HEK293 (cell line): ENCODE data around the gene EVC.

ENCODE experiments used
- CTCF ChIA-PET: fragments of 350-600 bp; formaldehyde crosslinking; extraction: SDS; loops from one replicate; lab custom pipeline; 2021; ENCODE audit warnings: antibody characterized with exemption; lab: Yijun Ruan, JAX
- POLR2A ChIA-PET: fragments of 300-600 bp; formaldehyde crosslinking; extraction: SDS; loops from one replicate; lab custom pipeline; 2020; ENCODE audit warnings: antibody characterized with exemption, inconsistent platforms; lab: Yijun Ruan, JAX
- H3K27ac ChIP-seq: fragments of 200-500 bp; sonication (Bioruptor generic); 2 replicates; pipeline ENCODE4 v1.5.1; 2014; ENCODE audit warnings: low read depth, low read length, control low read depth, inconsistent platforms; ENCODE audit errors: extremely low read depth
- H3K36me3 ChIP-seq, 2 experiments: fragments of 200-500 bp in 1 of 2; sonication (Bioruptor generic) in 1 of 2; 1 replicate in 1 of 2; 2 replicates in 1 of 2; pipeline ENCODE4 v1.5.1; 2014 to 2017; ENCODE audit warnings: inconsistent platforms in 2 of 2, low read length in 2 of 2; ENCODE audit not compliant: control insufficient read depth in 2 of 2, insufficient read depth in 1 of 2
- H3K4me1 ChIP-seq: fragments of 200-500 bp; sonication (Bioruptor generic); 2 replicates; pipeline ENCODE4 v1.5.1; 2014; ENCODE audit warnings: mild to moderate bottlenecking, low read length, inconsistent platforms; ENCODE audit not compliant: control insufficient read depth, insufficient read depth
- H3K4me3 ChIP-seq: 2 replicates; pipeline ENCODE4 v1.5.1; 2011; ENCODE audit warnings: low read depth, mild to moderate bottlenecking, control low read depth, low read length, moderate library complexity
- H3K9me3 ChIP-seq: fragments of 200-500 bp; sonication (Bioruptor generic); 2 replicates; pipeline ENCODE4 v1.5.1; 2014; ENCODE audit warnings: low read depth, low read length, inconsistent platforms; ENCODE audit not compliant: control insufficient read depth, insufficient read depth
- REPIN1 ChIP-seq: fragments of 450-650 bp; formaldehyde crosslinking; IDR thresholded peaks from 2 replicates; pipeline ENCODE4 v1.5.1; 2017; ENCODE audit warnings: missing biosample characterization, missing genetic modification characterization, low read depth
- YY2 ChIP-seq: fragments of 450-650 bp; formaldehyde crosslinking; IDR thresholded peaks from 2 replicates; pipeline ENCODE4 v1.5.1; 2016; ENCODE audit warnings: missing biosample characterization, missing genetic modification characterization
- ZNF10 ChIP-seq: fragments of 450-650 bp; formaldehyde crosslinking; IDR thresholded peaks from 2 replicates; pipeline ENCODE4 v1.5.1; 2017; ENCODE audit warnings: missing biosample characterization, missing genetic modification characterization
- ZNF169 ChIP-seq: fragments of 450-650 bp; formaldehyde crosslinking; IDR thresholded peaks from 2 replicates; pipeline ENCODE4 v1.5.1; 2016; ENCODE audit warnings: missing biosample characterization, missing genetic modification characterization
- ZNF2 ChIP-seq: fragments of 450-650 bp; formaldehyde crosslinking; IDR thresholded peaks from 2 replicates; pipeline ENCODE4 v1.5.1; 2016; ENCODE audit warnings: missing biosample characterization, missing genetic modification characterization
- ZNF23 ChIP-seq: fragments of 450-650 bp; formaldehyde crosslinking; IDR thresholded peaks from 2 replicates; pipeline ENCODE4 v1.5.1; 2016; ENCODE audit warnings: missing biosample characterization, missing genetic modification characterization, borderline replicate concordance
- ZNF239 ChIP-seq: fragments of 450-650 bp; formaldehyde crosslinking; IDR thresholded peaks from 2 replicates; pipeline ENCODE4 v1.5.1; 2016; ENCODE audit warnings: missing biosample characterization, missing genetic modification characterization
- ZNF248 ChIP-seq: fragments of 450-650 bp; formaldehyde crosslinking; IDR thresholded peaks from 2 replicates; pipeline ENCODE4 v1.5.1; 2017; ENCODE audit warnings: missing biosample characterization, missing genetic modification characterization
- ZNF37A ChIP-seq: fragments of 450-650 bp; IDR thresholded peaks from 2 replicates; pipeline ENCODE4 v1.5.1; 2018; ENCODE audit warnings: missing biosample characterization, missing genetic modification characterization
- ZNF416 ChIP-seq: fragments of 450-650 bp; formaldehyde crosslinking; IDR thresholded peaks from 2 replicates; pipeline ENCODE4 v1.5.1; 2016; ENCODE audit warnings: missing biosample characterization, missing genetic modification characterization
- ZNF555 ChIP-seq: fragments of 450-650 bp; formaldehyde crosslinking; conservative IDR thresholded peaks from 2 replicates; pipeline ENCODE4 v1.5.1; 2017; ENCODE audit warnings: missing biosample characterization, mild to moderate bottlenecking, missing genetic modification characterization, inconsistent platforms
- ZNF76 ChIP-seq: fragments of 450-650 bp; formaldehyde crosslinking; IDR thresholded peaks from 2 replicates; pipeline ENCODE4; 2016; ENCODE audit warnings: low read depth, missing biosample characterization, missing genetic modification characterization, borderline replicate concordance
- ZNF791 ChIP-seq: fragments of 450-650 bp; formaldehyde crosslinking; IDR thresholded peaks from 2 replicates; pipeline ENCODE4 v1.5.1; 2016; ENCODE audit warnings: missing biosample characterization, missing genetic modification characterization
- TF ChIP-seq, protein P1 (sequence below): fragments of 450-650 bp; formaldehyde crosslinking; IDR thresholded peaks from 2 replicates; pipeline ENCODE4 v1.5.1; 2017; ENCODE audit warnings: missing biosample characterization, missing genetic modification characterization
- TF ChIP-seq, protein P2 (sequence below): fragments of 450-650 bp; formaldehyde crosslinking; IDR thresholded peaks from 2 replicates; pipeline ENCODE4 v1.5.1; 2016; ENCODE audit warnings: missing biosample characterization, missing genetic modification characterization, low read depth
- TF ChIP-seq, protein P3 (sequence below): fragments of 450-650 bp; formaldehyde crosslinking; IDR thresholded peaks from 2 replicates; pipeline ENCODE4 v1.5.1; 2016; ENCODE audit warnings: missing biosample characterization, missing genetic modification characterization
- TF ChIP-seq, protein P4 (sequence below): fragments of 450-650 bp; formaldehyde crosslinking; IDR thresholded peaks from 2 replicates; pipeline ENCODE4 v1.5.1; 2016; ENCODE audit warnings: missing biosample characterization, missing genetic modification characterization
- TF ChIP-seq, protein P5 (sequence below): IDR thresholded peaks from 2 replicates; pipeline ENCODE4 v1.6.1; 2011; ENCODE audit warnings: mild to moderate bottlenecking, low read depth, low read length, borderline replicate concordance

EVC gene

DNA sequence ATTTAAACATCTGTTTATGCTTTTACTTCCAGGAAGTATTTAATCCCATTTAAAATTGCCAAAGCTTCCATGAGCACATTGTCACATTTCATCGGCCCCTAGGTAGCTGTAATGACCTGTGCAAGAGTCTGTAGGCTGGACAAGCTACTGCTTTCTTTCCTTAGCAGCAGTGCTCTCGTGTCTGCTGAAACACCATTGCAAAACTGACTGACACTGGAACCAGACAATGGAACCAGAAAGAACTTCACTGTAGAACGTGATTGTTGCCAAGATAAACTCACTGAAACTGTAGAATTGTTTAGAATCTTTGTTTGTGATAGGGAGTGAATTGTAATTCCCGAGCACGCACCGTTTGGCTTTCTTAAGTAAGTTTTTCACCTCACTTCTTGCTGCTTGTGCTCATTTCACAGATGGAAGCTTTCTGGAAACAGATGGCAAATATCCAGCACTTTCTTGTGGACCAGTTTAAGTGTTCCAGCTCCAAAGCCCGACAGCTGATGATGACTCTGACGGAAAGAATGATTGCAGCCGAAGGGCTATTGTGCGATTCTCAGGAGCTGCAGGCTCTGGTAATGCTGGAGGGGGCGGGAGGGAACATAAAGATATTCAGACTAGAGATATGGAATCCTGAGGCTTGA, 36.9 kb downstream of the EVC start:
- Histone ChIP-seq H3K4me3 (no peak overlapping the region), H3K27ac (no peak overlapping the region), H3K36me3 (peaks cover 0 to 87% of the 10 kb centered on the region in 2 experiments; a peak in 1 of 3 replicates), H3K4me1 (no peaks in the 10 kb centered on the region), H3K9me3 (no peaks in the 10 kb centered on the region)
- ChIA-PET CTCF (no interaction called here), POLR2A (no interaction called here)
- TF ChIP-seq ZNF555 (tag by site-specific recombination), result no peak
- no peak for TF ChIP-seq ZNF791 (tag by site-specific recombination)
- TF ChIP-seq ZNF2, result no peak
- TF ChIP-seq, protein P1, sequence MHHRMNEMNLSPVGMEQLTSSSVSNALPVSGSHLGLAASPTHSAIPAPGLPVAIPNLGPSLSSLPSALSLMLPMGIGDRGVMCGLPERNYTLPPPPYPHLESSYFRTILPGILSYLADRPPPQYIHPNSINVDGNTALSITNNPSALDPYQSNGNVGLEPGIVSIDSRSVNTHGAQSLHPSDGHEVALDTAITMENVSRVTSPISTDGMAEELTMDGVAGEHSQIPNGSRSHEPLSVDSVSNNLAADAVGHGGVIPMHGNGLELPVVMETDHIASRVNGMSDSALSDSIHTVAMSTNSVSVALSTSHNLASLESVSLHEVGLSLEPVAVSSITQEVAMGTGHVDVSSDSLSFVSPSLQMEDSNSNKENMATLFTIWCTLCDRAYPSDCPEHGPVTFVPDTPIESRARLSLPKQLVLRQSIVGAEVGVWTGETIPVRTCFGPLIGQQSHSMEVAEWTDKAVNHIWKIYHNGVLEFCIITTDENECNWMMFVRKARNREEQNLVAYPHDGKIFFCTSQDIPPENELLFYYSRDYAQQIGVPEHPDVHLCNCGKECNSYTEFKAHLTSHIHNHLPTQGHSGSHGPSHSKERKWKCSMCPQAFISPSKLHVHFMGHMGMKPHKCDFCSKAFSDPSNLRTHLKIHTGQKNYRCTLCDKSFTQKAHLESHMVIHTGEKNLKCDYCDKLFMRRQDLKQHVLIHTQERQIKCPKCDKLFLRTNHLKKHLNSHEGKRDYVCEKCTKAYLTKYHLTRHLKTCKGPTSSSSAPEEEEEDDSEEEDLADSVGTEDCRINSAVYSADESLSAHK (tag by site-specific recombination), result no peak
- no peak for TF ChIP-seq ZNF76 (tag by site-specific recombination)
- TF ChIP-seq, protein P2, sequence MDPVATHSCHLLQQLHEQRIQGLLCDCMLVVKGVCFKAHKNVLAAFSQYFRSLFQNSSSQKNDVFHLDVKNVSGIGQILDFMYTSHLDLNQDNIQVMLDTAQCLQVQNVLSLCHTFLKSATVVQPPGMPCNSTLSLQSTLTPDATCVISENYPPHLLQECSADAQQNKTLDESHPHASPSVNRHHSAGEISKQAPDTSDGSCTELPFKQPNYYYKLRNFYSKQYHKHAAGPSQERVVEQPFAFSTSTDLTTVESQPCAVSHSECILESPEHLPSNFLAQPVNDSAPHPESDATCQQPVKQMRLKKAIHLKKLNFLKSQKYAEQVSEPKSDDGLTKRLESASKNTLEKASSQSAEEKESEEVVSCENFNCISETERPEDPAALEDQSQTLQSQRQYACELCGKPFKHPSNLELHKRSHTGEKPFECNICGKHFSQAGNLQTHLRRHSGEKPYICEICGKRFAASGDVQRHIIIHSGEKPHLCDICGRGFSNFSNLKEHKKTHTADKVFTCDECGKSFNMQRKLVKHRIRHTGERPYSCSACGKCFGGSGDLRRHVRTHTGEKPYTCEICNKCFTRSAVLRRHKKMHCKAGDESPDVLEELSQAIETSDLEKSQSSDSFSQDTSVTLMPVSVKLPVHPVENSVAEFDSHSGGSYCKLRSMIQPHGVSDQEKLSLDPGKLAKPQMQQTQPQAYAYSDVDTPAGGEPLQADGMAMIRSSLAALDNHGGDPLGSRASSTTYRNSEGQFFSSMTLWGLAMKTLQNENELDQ (tag by site-specific recombination), result no peak
- no peak for TF ChIP-seq ZNF169 (tag by site-specific recombination)
- TF ChIP-seq, protein P3, sequence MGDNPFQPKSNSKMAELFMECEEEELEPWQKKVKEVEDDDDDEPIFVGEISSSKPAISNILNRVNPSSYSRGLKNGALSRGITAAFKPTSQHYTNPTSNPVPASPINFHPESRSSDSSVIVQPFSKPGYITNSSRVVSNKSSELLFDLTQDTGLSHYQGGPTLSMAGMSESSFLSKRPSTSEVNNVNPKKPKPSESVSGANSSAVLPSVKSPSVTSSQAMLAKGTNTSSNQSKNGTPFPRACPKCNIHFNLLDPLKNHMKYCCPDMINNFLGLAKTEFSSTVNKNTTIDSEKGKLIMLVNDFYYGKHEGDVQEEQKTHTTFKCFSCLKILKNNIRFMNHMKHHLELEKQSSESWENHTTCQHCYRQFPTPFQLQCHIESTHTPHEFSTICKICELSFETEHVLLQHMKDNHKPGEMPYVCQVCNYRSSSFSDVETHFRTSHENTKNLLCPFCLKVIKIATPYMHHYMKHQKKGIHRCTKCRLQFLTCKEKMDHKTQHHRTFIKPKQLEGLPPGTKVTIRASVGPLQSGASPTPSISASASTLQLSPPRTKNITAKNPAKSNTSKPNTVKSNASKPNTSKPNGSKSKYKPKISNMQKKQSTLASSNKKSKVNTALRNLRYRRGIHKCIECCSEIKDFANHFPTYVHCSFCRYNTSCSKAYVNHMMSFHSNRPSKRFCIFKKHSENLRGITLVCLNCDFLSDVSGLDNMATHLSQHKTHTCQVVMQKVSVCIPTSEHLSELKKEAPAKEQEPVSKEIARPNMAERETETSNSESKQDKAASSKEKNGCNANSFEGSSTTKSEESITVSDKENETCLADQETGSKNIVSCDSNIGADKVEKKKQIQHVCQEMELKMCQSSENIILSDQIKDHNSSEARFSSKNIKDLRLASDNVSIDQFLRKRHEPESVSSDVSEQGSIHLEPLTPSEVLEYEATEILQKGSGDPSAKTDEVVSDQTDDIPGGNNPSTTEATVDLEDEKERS (tag by site-specific recombination), result no peak
- no peak for TF ChIP-seq ZNF10 (tag by site-specific recombination)
- TF ChIP-seq ZNF239 (tag by site-specific recombination), result no peak
- no peak for TF ChIP-seq ZNF23 (tag by site-specific recombination)
- no peak for TF ChIP-seq ZNF37A
- TF ChIP-seq, protein P4, sequence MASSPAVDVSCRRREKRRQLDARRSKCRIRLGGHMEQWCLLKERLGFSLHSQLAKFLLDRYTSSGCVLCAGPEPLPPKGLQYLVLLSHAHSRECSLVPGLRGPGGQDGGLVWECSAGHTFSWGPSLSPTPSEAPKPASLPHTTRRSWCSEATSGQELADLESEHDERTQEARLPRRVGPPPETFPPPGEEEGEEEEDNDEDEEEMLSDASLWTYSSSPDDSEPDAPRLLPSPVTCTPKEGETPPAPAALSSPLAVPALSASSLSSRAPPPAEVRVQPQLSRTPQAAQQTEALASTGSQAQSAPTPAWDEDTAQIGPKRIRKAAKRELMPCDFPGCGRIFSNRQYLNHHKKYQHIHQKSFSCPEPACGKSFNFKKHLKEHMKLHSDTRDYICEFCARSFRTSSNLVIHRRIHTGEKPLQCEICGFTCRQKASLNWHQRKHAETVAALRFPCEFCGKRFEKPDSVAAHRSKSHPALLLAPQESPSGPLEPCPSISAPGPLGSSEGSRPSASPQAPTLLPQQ (tag by site-specific recombination), result no peak
- no peak for TF ChIP-seq ZNF416 (tag by site-specific recombination)
- TF ChIP-seq, protein P5, sequence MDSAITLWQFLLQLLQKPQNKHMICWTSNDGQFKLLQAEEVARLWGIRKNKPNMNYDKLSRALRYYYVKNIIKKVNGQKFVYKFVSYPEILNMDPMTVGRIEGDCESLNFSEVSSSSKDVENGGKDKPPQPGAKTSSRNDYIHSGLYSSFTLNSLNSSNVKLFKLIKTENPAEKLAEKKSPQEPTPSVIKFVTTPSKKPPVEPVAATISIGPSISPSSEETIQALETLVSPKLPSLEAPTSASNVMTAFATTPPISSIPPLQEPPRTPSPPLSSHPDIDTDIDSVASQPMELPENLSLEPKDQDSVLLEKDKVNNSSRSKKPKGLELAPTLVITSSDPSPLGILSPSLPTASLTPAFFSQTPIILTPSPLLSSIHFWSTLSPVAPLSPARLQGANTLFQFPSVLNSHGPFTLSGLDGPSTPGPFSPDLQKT, result no peak
- no peak for TF ChIP-seq ZNF248 (tag by site-specific recombination)
- no peak for TF ChIP-seq REPIN1 (tag by site-specific recombination)
- no peak for TF ChIP-seq YY2 (tag by site-specific recombination)
